Measurements from ENCODE around the gene DHPS. TPM values are rescaled to one million over a fixed set of nuclear protein-coding genes. Genes with fewer than 3 reads are reported as not detected.

The DHPS gene
- total RNA-seq, 1 experiment from 2014 or later = 71.1 TPM

DNA sequence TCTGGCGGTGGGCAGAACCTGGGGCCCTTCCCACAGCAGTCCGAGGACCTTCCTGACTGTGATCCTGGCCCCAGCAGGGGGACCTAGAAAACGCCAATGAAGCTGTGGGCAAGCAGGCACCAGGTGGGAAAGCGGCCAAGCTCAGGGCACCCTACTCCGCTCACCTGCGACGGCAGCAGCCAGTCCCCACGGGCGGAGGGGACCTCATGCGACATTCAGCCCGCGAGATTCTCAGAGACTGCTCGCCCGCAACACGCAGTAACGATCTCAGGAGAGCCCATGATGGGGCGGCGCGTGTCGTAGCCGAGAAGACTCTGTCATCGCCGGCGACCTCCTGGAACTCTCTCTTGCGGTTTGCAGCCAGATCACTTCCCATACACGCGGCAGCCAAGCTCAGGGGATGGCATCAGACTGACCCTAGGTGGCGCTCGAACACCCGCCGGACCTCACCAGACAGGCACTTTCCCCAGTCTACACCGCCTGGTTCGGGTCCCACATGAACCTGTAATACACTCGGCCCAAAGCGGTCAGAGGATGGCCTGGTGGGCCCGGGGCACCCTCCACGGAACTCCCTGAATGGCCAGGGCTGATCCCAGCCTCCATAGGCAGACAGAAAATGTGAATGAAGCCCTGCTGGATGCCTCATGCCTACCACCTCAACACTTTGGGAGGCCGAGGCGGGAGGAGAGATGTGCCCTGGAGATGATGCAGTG lies 41.6 kb downstream of the DHPS start:
- Histone ChIP-seq H3K4me3 (no peak overlapping the region), H3K27ac (no peak overlapping the region)

DNA sequence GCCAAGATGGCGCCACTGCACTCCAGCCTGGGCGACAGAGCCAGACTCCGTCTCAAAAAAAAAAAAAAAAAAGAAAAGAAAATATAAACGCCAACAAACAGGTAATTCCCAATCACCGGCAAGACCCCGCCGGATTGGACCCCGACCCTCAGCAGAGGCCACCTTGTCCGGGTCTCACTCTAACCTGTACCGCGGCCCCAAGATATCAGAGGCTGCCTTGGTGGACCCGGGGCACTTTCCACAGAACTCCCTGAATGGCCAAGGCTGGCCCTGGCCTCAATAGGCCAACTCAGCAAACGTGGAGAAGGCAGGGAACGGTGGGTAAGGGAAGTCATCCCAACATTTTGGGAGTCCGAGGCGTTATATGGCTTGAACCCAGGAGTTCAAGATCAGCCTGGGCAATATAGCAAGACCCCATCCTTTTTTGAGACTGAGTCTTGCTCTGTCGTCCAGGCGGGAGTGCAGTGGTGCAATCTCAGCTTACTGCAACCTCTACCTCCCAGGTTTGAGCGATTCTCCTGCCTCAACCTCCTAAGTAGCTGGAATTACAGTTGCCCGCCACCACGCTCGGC lies 43.0 kb downstream of the DHPS start:
- peaks cover 7% of the 10 kb centered on the region; the same call in 1 of the 2 replicates for H3K4me1 ChIP-seq (replicated peaks)
- H3K4me3 ChIP-seq = no peak overlapping the region
- no peak for DNase-seq (ENCODE audit: low read depth in 1 of 2, low spot score in 2 of 2)
- H3K27me3 ChIP-seq (replicated peaks) = no peaks in the 10 kb centered on the region
- no peaks in the 10 kb centered on the region for H3K36me3 ChIP-seq
- H3K27ac ChIP-seq = no peak overlapping the region
- peaks cover 3% of the 10 kb centered on the region for H3K9me3 ChIP-seq (replicated peaks)

More for the DNA sequence above, 41.6 kb downstream of the DHPS start:
- H3K27me3 ChIP-seq (replicated peaks) = no peaks in the 10 kb centered on the region
- peak; percentile 37 to 63 for DNase-seq (ENCODE audit: low read depth in 1 of 2, low spot score in 2 of 2)
- peaks cover 7% of the 10 kb centered on the region; the same call in 1 of the 2 replicates for H3K4me1 ChIP-seq (replicated peaks)
- H3K36me3 ChIP-seq = no peaks in the 10 kb centered on the region
- H3K9me3 ChIP-seq (replicated peaks) = peaks cover 3% of the 10 kb centered on the region

DNA sequence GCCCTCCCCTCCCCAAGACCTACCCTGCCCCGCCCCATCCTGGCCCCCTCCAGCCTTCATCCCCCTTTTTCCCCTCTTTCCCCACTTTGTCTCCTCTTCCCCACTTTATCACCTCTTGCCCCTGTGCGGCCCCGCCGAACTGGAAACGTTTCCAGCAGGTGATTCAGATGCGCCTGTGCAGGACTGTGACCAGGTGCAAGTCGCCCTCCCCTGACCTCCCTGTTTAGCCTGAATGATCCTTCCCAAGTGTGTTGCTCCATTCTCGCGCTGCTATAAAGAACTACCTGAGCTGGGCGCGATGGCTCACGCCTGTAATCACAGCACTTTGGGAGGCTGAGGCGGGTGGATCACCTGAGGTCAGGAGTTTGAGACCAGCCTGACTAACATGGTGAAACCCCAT lies 45.0 kb downstream of the DHPS start:
- DNase-seq (ENCODE audit: low read depth in 1 of 2, low spot score in 2 of 2) = no peak
- Histone ChIP-seq H3K36me3 (peaks cover 8% of the 10 kb centered on the region; the same call in 1 of the 2 replicates), H3K4me3 (no peak overlapping the region)

DNA sequence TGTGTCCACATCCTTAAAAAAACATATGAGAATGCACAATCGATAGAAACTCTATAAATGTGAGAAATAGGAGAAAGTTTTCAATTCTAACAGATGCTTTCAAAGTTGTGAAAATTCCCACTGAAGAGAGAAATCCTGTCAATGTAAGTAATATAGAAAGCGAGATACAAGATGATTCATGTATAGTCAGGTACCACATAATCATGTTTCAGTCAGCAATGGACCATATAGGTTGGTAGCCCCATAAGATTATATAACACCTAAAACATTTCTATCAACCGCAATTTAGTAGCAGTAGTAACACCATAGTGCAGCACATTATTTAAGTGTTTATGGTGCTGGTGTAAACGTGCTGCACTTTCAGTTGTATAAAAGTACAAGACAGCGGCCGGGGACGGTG lies 52.5 kb downstream of the DHPS start:
- Histone ChIP-seq H3K4me3 (no peak overlapping the region), H3K9me3 (replicated peaks) (peaks cover 39% of the 10 kb centered on the region), H3K27ac (no peak overlapping the region), H3K4me1 (replicated peaks) (no peaks in the 10 kb centered on the region), H3K36me3 (peaks cover 82% of the 10 kb centered on the region), H3K27me3 (replicated peaks) (no peaks in the 10 kb centered on the region)
- no peak for DNase-seq (ENCODE audit: low read depth in 1 of 2, low spot score in 2 of 2)

More for the DNA sequence above, 45.0 kb downstream of the DHPS start:
- Histone ChIP-seq H3K27ac (no peak overlapping the region), H3K4me1 (replicated peaks) (peaks cover 7% of the 10 kb centered on the region; the same call in 1 of the 2 replicates), H3K27me3 (replicated peaks) (no peaks in the 10 kb centered on the region), H3K9me3 (replicated peaks) (peaks cover 6% of the 10 kb centered on the region; the same call in 1 of the 2 replicates)

DNA sequence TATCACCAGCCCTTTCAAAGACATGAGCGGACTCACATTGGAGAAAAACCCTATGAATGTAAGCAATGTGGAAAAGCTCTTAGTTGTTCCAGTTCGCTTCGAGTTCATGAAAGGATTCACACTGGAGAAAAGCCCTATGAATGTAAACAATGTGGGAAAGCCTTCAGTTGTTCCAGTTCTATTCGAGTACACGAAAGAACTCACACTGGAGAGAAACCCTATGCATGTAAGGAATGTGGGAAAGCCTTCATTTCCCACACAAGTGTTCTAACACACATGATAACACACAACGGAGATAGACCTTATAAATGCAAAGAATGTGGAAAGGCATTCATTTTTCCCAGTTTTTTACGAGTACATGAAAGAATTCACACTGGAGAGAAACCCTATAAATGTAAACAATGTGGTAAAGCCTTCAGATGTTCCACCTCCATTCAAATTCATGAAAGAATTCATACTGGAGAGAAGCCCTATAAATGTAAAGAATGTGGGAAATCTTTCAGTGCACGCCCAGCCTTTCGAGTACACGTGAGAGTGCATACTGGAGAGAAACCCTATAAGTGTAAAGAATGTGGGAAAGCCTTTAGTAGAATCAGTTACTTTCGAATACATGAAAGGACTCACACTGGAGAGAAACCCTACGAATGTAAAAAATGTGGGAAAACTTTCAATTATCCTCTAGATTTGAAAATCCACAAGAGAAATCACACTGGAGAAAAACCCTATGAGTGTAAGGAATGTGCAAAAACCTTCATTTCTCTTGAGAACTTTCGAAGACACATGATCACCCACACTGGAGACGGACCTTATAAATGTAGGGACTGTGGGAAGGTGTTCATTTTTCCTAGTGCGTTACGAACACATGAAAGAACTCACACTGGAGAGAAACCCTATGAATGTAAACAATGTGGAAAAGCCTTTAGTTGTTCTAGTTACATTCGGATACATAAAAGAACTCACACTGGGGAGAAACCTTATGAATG lies 53.3 kb downstream of the DHPS start:
- no peak overlapping the region for H3K4me3 ChIP-seq
- peaks cover 40% of the 10 kb centered on the region for H3K9me3 ChIP-seq (replicated peaks)
- no peak for DNase-seq (ENCODE audit: low read depth in 1 of 2, low spot score in 2 of 2)
- H3K27ac ChIP-seq = no peak overlapping the region
- H3K27me3 ChIP-seq (replicated peaks) = no peaks in the 10 kb centered on the region
- peaks cover 91% of the 10 kb centered on the region for H3K36me3 ChIP-seq
- no peaks in the 10 kb centered on the region for H3K4me1 ChIP-seq (replicated peaks)

DNA sequence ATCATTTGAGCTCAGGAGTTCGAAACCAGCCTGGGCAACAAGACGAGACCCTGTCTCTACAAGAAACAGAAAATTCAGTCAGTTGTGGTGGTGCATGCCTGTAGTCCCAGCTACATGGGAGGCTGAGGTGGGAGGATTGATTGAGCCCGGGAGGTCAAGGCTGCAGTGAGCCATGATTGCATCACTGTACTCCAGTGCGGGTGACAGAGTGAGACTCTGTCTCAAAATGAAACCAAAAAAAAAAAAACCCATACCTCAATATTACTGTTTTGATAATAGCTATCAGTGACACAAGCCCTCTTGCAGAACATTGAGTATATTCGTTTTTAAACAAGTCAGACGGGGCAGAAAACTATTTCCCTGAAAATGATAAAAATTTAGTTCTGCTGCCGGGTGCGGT lies 54.7 kb downstream of the DHPS start:
- H3K4me3 ChIP-seq = no peak overlapping the region
- no peak for DNase-seq (ENCODE audit: low read depth in 1 of 2, low spot score in 2 of 2)
- H3K4me1 ChIP-seq (replicated peaks) = no peaks in the 10 kb centered on the region
- H3K9me3 ChIP-seq (replicated peaks) = peaks cover 41% of the 10 kb centered on the region
- H3K27me3 ChIP-seq (replicated peaks) = no peaks in the 10 kb centered on the region
- H3K36me3 ChIP-seq = peaks cover 90% of the 10 kb centered on the region
- no peak overlapping the region for H3K27ac ChIP-seq

Other genes starting within 250 kb of the DHPS start
- gene ZNF443, start 240.9 kb downstream of the DHPS start, total RNA-seq (2014; rRNA removed; shearing (Covaris generic)) = 0.71 TPM in 1 of 2 replicates, not detected in the other
- gene ZNF709, start 197.1 kb downstream of the DHPS start, total RNA-seq (2014; rRNA removed; shearing (Covaris generic)) = 0.97 TPM in 1 of 2 replicates, not detected in the other
- 3.3 and 5.4 TPM in 2 replicates for gene ZNF564, start 130.4 kb downstream of the DHPS start, total RNA-seq (2014; rRNA removed; shearing (Covaris generic))
- 2.1 and 2.4 TPM in 2 replicates for gene ZNF490, start 71.1 kb downstream of the DHPS start, total RNA-seq (2014; rRNA removed; shearing (Covaris generic))
- 14.8 and 15.4 TPM in 2 replicates for gene ZNF791, start 71.0 kb downstream of the DHPS start, total RNA-seq (2014; rRNA removed; shearing (Covaris generic))
- gene MAN2B1, start 15.1 kb downstream of the DHPS start, total RNA-seq (2014; rRNA removed; shearing (Covaris generic)) = 36.1 and 38.7 TPM in 2 replicates
- gene WDR83, start 15.1 kb downstream of the DHPS start, total RNA-seq (2014; rRNA removed; shearing (Covaris generic)) = 9.7 and 23.7 TPM in 2 replicates
- not detected in 2 replicates for gene GNG14, start 6.1 kb upstream of the DHPS start, total RNA-seq (2014; rRNA removed; shearing (Covaris generic))
- gene FBXW9, start 14.8 kb upstream of the DHPS start, total RNA-seq (2014; rRNA removed; shearing (Covaris generic)) = 9.0 and 13.2 TPM in 2 replicates
- 24.0 and 25.8 TPM in 2 replicates for gene TNPO2, start 42.1 kb upstream of the DHPS start, total RNA-seq (2014; rRNA removed; shearing (Covaris generic))
- 274 and 417 TPM in 2 replicates for gene TRIR, start 52.8 kb upstream of the DHPS start, total RNA-seq (2014; rRNA removed; shearing (Covaris generic))
- 88.5 and 127 TPM in 2 replicates for gene GET3, start 55.6 kb upstream of the DHPS start, total RNA-seq (2014; rRNA removed; shearing (Covaris generic))
- gene BEST2, start 69.9 kb upstream of the DHPS start, total RNA-seq (2014; rRNA removed; shearing (Covaris generic)) = 0.13 TPM in 1 of 2 replicates, not detected in the other
- gene HOOK2, start 93.7 kb upstream of the DHPS start, total RNA-seq (2014; rRNA removed; shearing (Covaris generic)) = 12.4 and 27.5 TPM in 2 replicates
- gene JUNB, start 109.6 kb upstream of the DHPS start, total RNA-seq (2014; rRNA removed; shearing (Covaris generic)) = 112 and 115 TPM in 2 replicates
- 4.6 and 8.7 TPM in 2 replicates for gene PRDX2, start 119.9 kb upstream of the DHPS start, total RNA-seq (2014; rRNA removed; shearing (Covaris generic))
- gene THSD8, start 120.2 kb upstream of the DHPS start, total RNA-seq (2014; rRNA removed; shearing (Covaris generic)) = not detected in 2 replicates
- 68.8 and 78.9 TPM in 2 replicates for gene RNASEH2A, start 124.7 kb upstream of the DHPS start, total RNA-seq (2014; rRNA removed; shearing (Covaris generic))
- not detected in 2 replicates for gene RTBDN, start 152.7 kb upstream of the DHPS start, total RNA-seq (2014; rRNA removed; shearing (Covaris generic))
- not detected in 2 replicates for gene MAST1, start 156.6 kb upstream of the DHPS start, total RNA-seq (2014; rRNA removed; shearing (Covaris generic))
- gene DNASE2, start 199.6 kb upstream of the DHPS start, total RNA-seq (2014; rRNA removed; shearing (Covaris generic)) = 21.8 and 25.5 TPM in 2 replicates
- not detected in 2 replicates for gene KLF1, start 205.3 kb upstream of the DHPS start, total RNA-seq (2014; rRNA removed; shearing (Covaris generic))
- gene GCDH, start 209.3 kb upstream of the DHPS start, total RNA-seq (2014; rRNA removed; shearing (Covaris generic)) = 25.9 and 43.7 TPM in 2 replicates
- gene SYCE2, start 237.4 kb upstream of the DHPS start, total RNA-seq (2014; rRNA removed; shearing (Covaris generic)) = 0.24 TPM in 1 of 2 replicates, not detected in the other

All from SJSA1 (cell line).